Uterus (tissue), 4 donors: Measurements from ENCODE around the gene MYBPC3. TPM values are rescaled to one million over a fixed set of nuclear protein-coding genes. Genes with fewer than 3 reads are reported as not detected.

ENCODE experiments used
- DNase-seq, 2 donors: peaks; one replicate each; pipeline ENCODE4 v3.0.0-alpha.2; 2019 to 2020
- H3K27ac ChIP-seq, 2 donors: fragments of 200-600 bp; sonication (generic); 1 replicate in 1 of 2; 2 replicates in 1 of 2; pipeline ENCODE4 v1.5.1; 2016 to 2018
- H3K27me3 ChIP-seq, 2 donors: fragments of 200-600 bp; sonication (generic); one replicate each; pipeline ENCODE4 v1.5.1; 2018 to 2019; ENCODE audit warnings: control low read depth in 1 of 2
- H3K36me3 ChIP-seq, 2 donors: fragments of 200-600 bp; sonication (generic); one replicate each; pipeline ENCODE4 v1.5.1; 2019; ENCODE audit warnings: control low read depth in 1 of 2
- H3K4me1 ChIP-seq, 2 donors: fragments of 200-600 bp; sonication (generic); one replicate each; pipeline ENCODE4 v1.5.1; 2018 to 2019; ENCODE audit warnings: control low read depth in 1 of 2
- H3K4me3 ChIP-seq, 2 donors: fragments of 200-600 bp; sonication (generic); 1 replicate in 1 of 2; 2 replicates in 1 of 2; pipeline ENCODE4 v1.5.1; 2018 to 2019; ENCODE audit warnings: mild to moderate bottlenecking in 1 of 2
- H3K9me3 ChIP-seq, 2 donors: fragments of 200-600 bp; sonication (generic); one replicate each; pipeline ENCODE4 v1.5.1; 2019; ENCODE audit warnings: control low read depth in 1 of 2
- POLR2A ChIP-seq, 2 donors: fragments of 450-650 bp; IDR thresholded peaks; one replicate each; pipeline ENCODE4 v1.6.1; 2016; ENCODE audit warnings: antibody characterized with exemption in 2 of 2, mild to moderate bottlenecking in 1 of 2, moderate library complexity in 1 of 2
- intact Hi-C: fragments of 100-400 bp; cut with DNase I; formaldehyde crosslinking; loops from one replicate; pipeline ENCODE4 v1.15.1; 2023; ENCODE audit warnings: low total_unique reads
- total RNA-seq, 4 donors: library from RNA; depleted of rRNA in 3 of 4; stranded (reverse); fragments of >200 nt in 3 of 4; gene quantifications; one replicate each; pipeline versions ENCODE4 v1.1.0 to v1.2.4, GENCODE V29; 2014 to 2023
- TF ChIP-seq, protein P1 (sequence below), 4 experiments: fragments of 200-600 bp in 2 of 4; fragments of 450-650 bp in 2 of 4; sonication (generic) in 2 of 4; IDR thresholded peaks; one replicate each; pipeline ENCODE4 v1.5.1; 2016 to 2019; ENCODE audit warnings: antibody characterized with exemption in 4 of 4, mild to moderate bottlenecking in 2 of 4, moderate library complexity in 1 of 4
- donor health status: DM: yes; HTN: yes; CAD: no.

MYBPC3 gene
- total RNA-seq, 4 donors from 2014 or later, result 0.09 to 0.14 TPM; not detected in 2

GRCh38 chr11:47374720-47375019, 22.2 kb upstream of the MYBPC3 start:
- DNase-seq, result no peak
- no peaks in the 10 kb centered on the region for H3K4me1 ChIP-seq
- intact Hi-C loops, result loop anchor here (10.0 kb wide), 1 partner anchor 470 kb away; the partner anchor contains the start of gene NUP160
- no peak overlapping the region for H3K27ac ChIP-seq
- no peaks in the 10 kb centered on the region for H3K27me3 ChIP-seq
- H3K36me3 ChIP-seq, result no peaks in the 10 kb centered on the region
- no peak overlapping the region for H3K4me3 ChIP-seq
- no peak for TF ChIP-seq POLR2A (IDR thresholded peaks at IDR 0.05)
- TF ChIP-seq, protein P1, sequence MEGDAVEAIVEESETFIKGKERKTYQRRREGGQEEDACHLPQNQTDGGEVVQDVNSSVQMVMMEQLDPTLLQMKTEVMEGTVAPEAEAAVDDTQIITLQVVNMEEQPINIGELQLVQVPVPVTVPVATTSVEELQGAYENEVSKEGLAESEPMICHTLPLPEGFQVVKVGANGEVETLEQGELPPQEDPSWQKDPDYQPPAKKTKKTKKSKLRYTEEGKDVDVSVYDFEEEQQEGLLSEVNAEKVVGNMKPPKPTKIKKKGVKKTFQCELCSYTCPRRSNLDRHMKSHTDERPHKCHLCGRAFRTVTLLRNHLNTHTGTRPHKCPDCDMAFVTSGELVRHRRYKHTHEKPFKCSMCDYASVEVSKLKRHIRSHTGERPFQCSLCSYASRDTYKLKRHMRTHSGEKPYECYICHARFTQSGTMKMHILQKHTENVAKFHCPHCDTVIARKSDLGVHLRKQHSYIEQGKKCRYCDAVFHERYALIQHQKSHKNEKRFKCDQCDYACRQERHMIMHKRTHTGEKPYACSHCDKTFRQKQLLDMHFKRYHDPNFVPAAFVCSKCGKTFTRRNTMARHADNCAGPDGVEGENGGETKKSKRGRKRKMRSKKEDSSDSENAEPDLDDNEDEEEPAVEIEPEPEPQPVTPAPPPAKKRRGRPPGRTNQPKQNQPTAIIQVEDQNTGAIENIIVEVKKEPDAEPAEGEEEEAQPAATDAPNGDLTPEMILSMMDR (IDR thresholded peaks at IDR 0.05), result no peak
- no peaks in the 10 kb centered on the region for H3K9me3 ChIP-seq

GRCh38 chr11:47373876-47374719, 21.6 kb upstream of the MYBPC3 start:
- H3K4me3 ChIP-seq, result no peak overlapping the region
- intact Hi-C loops, result loop anchor here (10.0 kb wide), 1 partner anchor 471 kb away; the partner anchor contains the start of gene NUP160
- H3K36me3 ChIP-seq, result no peaks in the 10 kb centered on the region
- TF ChIP-seq, protein P1 (IDR thresholded peaks at IDR 0.05), result peak; percentile 90 to 94 (median 90)
- TF ChIP-seq POLR2A (IDR thresholded peaks at IDR 0.05), result no peak
- peak; percentile 83 for DNase-seq
- no peaks in the 10 kb centered on the region for H3K27me3 ChIP-seq
- H3K27ac ChIP-seq, result peak overlapping the region in 1 of 2 donors; percentile 40
- no peaks in the 10 kb centered on the region for H3K9me3 ChIP-seq
- H3K4me1 ChIP-seq, result no peaks in the 10 kb centered on the region

DNA sequence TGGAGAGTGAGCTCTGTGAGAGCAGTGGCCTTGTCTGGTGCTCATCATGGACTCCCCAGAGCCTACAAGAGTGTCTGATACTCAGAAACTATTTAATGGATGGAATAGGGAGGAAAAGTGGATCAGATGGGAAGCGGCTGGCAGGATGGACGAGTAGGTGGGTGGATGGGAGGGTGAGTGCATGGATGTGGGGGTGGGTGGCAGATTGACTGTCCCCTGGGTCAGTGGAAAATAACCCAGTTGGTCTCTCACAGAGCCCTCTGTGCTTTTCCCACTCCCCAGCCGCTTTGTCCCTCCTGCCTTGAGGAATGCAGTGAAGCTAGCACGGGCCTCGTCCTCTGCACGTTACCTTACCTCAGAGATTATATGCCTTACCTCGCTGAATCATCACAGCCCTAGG, 19.9 kb upstream of the MYBPC3 start:
- Histone ChIP-seq H3K4me1 (no peaks in the 10 kb centered on the region), H3K9me3 (no peaks in the 10 kb centered on the region), H3K27ac (no peak overlapping the region), H3K4me3 (no peak overlapping the region), H3K27me3 (no peaks in the 10 kb centered on the region), H3K36me3 (no peaks in the 10 kb centered on the region)
- TF ChIP-seq, protein P1 (IDR thresholded peaks at IDR 0.05), result no peak
- no peak for TF ChIP-seq POLR2A (IDR thresholded peaks at IDR 0.05)
- no peak for DNase-seq
- intact Hi-C loops, result loop anchor here (10.0 kb wide), 1 partner anchor 472 kb away; the partner anchor contains the start of gene NUP160

DNA sequence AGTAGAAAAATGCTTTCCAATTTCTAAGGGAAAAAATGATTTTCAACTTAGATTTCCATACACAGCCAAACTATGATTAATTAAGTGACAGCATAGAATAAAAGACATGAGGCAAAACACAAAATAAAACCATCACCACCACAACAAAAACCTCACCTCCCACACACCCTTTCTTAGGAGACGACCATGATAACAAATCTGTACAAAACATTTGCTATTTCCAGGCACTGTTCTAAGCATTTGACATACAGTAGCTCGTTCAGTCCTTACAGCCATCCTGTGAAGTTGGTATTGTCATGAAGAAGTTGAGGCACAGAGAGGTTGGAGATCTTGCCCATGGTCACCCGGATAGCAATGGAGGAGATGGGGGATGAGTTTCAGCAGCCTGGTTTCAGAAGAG, 17.2 kb upstream of the MYBPC3 start:
- Histone ChIP-seq H3K9me3 (no peaks in the 10 kb centered on the region), H3K4me1 (no peaks in the 10 kb centered on the region), H3K36me3 (no peaks in the 10 kb centered on the region), H3K27me3 (no peaks in the 10 kb centered on the region), H3K4me3 (no peak overlapping the region), H3K27ac (no peak overlapping the region)
- TF ChIP-seq, protein P1 (IDR thresholded peaks at IDR 0.05), result no peak
- no peak for TF ChIP-seq POLR2A (IDR thresholded peaks at IDR 0.05)
- intact Hi-C loops, result loop anchor here (10.0 kb wide), 1 partner anchor 475 kb away; the partner anchor contains the start of gene NUP160
- DNase-seq, result no peak

DNA sequence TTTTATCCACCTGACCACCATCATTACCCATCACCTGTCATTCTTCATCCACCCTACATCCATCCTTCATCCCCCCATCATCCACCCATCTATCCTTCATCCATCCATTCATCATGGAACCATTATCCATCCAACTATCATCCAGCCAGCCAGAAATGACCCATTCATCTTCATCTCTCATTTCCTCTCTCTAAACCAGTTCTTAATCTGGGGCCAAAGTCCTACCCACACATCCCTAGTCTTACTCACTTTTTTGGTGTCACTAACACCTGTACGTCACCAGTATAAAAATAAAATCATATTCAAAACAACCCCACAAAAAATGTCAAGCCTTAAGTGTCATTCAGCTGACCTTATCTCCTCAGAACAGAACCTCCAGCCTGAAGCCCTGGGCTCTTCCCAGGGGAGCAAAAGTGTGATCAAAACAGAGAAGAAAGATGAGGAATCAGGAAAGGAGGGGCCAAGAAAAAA, 13.6 kb upstream of the MYBPC3 start:
- Histone ChIP-seq H3K27me3 (no peaks in the 10 kb centered on the region), H3K27ac (no peak overlapping the region), H3K9me3 (no peaks in the 10 kb centered on the region), H3K4me3 (no peak overlapping the region), H3K36me3 (no peaks in the 10 kb centered on the region), H3K4me1 (no peaks in the 10 kb centered on the region)
- TF ChIP-seq POLR2A (IDR thresholded peaks at IDR 0.05), result no peak
- TF ChIP-seq, protein P1 (IDR thresholded peaks at IDR 0.05), result no peak
- intact Hi-C loops, result no loop called here
- DNase-seq, result no peak
